GM04504 (cell line): ENCODE measurements around the gene FMO4.

ENCODE experiments used
- DNase-seq: peaks from one replicate; pipeline ENCODE4 v3.0.0-alpha.2; 2012; ENCODE audit warnings: low read depth

FMO4 gene, protein sequence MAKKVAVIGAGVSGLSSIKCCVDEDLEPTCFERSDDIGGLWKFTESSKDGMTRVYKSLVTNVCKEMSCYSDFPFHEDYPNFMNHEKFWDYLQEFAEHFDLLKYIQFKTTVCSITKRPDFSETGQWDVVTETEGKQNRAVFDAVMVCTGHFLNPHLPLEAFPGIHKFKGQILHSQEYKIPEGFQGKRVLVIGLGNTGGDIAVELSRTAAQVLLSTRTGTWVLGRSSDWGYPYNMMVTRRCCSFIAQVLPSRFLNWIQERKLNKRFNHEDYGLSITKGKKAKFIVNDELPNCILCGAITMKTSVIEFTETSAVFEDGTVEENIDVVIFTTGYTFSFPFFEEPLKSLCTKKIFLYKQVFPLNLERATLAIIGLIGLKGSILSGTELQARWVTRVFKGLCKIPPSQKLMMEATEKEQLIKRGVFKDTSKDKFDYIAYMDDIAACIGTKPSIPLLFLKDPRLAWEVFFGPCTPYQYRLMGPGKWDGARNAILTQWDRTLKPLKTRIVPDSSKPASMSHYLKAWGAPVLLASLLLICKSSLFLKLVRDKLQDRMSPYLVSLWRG

DNA sequence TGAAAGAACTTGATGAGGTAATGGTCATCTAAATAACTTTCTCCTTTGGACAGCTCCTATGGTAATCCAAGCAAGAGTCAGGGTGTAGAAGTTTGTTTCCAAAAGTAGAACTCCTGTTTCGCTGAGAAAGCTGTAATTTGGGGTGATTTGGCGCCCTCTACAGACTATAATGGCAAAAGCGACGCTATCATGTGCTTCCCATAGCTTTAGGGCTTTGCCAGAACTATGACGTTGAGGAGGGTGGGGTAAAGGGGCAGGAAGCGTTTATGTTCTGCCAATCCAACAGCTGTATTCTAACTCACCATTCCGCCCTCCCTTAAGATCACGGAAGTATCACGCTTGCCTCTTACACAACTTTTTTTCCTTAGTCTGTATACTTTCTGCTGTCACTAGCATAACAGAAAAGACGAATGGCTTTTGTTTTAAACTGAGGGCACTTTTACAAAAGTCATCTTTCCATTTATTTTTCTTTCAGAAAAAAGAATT is at the start of gene FMO4:
FMO4 (plus strand) TSS at position 349 of the 486 bp plus-strand sequence. CDS start 5,643 bp downstream, outside the sequence.
- DNase-seq = peak; percentile 97

DNA sequence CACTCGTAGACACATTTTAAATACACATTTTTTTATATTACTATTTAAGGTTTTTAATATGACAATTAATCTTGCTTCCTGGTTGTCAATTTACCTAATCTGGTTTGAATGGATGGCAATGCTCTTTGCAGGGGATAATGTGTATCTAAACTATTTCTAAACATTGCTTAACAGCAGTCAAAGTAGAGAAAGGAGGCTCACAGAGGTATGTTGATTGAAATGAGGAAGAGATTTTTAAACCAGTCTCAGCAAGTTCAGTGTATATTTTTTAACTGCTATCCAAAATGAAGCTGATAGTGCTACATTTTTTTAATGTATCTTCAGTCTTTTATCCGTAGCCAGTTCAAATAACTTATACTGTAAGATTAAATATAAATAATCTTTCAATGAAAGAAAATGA is 48.3 kb upstream of the FMO4 start:
- no peak for DNase-seq

DNA sequence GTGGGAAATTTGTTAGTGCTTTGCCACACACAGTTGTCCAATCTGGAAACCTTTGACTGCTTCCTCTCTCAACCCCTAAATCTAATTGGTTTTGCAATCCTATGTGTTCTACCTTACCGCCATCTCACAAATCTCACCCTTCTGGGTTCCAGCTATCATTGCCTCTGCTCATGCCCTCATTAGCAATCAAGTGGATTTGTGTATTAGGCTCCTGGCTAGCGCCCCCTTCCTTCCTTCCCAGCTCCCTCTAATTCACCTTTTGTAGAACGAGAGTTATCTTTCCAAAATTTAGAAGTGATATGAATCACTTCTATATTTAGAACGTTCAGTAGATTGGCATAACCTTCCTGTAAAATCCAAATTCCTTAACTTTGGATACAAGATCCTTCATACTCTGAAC is 47.1 kb upstream of the FMO4 start:
- no peak for DNase-seq

DNA sequence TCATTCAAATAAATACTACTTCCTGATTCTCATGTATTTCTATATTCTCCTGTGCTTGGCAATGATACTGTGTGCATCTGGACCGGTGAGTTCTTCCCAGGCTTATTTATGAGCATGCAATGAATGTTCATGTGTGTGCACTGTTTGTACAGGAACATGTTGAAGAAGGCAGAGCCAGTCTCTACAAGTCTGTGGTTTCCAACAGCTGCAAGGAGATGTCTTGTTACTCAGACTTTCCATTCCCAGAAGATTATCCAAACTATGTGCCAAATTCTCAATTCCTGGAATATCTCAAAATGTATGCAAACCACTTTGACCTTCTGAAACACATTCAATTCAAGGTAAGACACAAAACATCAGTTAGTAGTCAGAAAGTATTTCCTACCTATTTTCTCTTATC is 46.6 kb upstream of the FMO4 start:
- DNase-seq = no peak

DNA sequence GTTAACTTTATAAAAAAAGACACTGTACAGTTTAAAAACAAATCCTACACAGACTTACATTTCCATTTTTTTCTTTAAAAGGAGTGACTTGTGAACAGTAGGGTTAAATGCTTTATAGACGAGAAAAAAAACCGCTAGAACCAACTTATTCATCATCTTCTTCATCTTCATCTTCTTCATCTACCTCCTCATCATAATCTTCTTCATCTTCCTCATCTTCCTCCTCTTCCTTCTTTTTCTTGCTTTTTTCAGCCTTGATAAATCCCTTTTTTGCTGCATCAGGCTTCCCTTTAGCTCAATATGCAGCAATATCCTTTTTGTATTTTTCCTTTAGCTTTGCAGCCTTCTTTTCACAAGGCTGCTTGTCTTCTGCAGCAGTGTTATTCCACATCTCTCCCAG is 43.2 kb upstream of the FMO4 start:
- DNase-seq = no peak

DNA sequence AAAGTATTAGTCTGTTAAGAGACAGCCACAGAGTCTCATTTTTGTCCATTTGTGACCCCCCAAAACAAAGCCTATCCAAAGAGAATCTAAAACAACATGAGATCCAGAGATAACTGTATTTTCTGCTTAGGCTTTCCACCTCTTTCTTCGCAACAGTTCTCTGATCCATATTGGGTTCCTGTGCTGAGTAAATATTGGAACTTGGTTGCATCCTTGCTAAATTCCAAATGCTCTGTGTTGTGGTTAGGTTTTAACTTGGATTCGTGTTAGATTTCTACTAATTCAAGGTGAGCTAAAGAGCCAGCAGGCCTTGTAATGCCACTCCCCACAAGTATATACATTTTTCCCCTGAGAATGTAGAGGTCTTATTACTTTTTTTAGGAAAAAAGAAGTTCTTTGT is 36.4 kb upstream of the FMO4 start:
- no peak for DNase-seq

DNA sequence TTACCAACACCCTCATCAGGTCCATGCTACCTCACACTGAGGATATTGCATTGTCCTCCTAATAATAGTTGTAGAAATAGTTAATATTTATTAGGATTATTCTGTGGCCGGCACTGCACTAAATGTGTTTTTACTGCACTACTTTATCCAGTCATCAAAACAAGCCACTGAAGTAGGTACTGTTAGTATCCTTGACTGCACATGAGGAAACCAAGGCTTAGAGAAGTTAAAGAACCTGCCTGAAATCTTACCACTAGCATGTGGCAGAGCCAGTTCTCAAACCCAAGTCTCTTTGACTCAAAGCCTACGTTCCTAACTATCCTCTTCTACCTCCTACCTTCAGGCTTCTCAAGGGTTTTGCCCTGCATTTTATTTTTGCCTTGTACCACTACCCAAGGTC is 34.7 kb upstream of the FMO4 start:
- DNase-seq = no peak

DNA sequence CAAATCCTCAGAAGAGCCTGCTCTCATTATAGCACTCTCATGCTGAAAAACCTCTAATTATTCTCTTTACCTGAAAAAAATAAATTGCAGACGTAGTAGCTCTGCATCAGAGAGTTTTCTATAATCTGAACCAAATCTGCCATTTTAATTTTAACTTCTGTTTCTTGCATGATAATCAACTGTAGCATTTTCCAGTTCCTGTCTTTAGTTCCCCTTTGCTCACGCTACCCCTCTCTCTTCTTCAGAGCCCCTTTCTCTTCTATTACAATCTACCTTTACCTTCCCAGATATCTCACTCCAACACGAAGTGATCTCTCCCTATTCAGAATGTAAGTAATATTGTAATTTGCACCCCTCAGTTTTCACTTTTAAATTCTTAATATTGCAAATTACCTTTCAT is 34.3 kb upstream of the FMO4 start:
- no peak for DNase-seq

DNA sequence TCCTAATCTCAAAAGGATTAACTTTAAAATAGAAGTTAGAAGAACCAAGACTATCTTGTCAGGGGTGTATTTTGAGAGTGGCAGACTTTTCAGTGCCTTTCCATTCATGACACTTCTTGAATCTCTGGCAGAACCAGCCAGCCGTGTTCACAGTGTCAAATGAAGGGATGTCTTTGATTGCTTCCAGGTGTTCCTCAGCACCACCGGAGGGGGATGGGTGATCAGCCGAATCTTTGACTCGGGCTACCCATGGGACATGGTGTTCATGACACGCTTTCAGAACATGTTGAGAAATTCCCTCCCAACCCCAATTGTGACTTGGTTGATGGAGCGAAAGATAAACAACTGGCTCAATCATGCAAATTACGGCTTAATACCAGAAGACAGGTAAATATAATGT is 33.4 kb upstream of the FMO4 start:
- DNase-seq = no peak

DNA sequence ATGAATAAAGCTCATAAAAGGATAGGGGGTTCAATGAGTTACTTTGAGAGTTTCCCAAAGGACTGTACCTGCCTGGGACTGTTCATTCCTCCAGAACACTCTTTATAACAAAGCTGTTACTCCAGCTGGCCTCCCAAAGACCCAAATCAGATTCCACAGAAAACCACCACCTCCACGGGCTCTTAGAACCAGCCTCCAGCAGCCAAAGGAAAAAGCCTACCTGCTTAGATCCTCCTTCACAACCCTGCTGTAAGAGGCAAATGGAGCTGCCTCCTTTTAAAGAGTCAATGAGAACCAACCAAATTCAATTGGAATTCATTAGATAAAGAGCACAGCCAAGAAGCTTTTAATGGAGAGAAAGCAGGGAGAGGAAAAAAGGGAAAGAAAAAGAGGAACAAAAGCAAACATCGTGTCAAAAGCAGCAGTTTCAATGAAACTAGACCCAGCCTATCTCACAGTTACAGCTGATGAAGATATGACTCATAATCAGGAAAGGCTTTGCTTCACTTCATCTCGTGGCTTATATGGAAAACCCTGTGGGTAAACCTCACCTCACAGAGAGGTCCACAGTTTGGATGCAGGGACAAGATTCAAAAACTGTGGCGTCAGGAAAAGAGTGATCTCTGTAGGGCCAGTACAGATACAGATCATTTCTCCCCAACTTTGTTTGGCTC is 27.8 kb upstream of the FMO4 start:
- no peak for DNase-seq

DNA sequence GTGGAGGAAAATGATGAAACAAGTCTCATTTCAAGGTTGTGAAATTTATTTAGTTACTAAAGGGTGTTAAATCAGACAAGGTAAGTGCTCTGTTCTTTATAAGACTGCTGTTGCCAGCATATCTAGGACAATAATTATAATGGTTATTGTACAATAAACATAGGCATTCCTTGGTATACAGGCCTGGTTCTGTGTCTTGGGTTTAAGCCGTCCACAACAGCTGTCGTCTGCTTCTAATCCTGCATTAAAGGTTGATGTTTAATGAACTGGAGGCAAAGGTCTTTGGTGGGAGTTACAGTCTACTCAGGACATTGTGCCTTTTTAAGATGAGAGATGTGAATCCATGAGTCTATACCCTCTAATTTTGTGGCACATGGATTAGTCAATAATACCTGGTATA is 23.4 kb upstream of the FMO4 start:
- no peak for DNase-seq

DNA sequence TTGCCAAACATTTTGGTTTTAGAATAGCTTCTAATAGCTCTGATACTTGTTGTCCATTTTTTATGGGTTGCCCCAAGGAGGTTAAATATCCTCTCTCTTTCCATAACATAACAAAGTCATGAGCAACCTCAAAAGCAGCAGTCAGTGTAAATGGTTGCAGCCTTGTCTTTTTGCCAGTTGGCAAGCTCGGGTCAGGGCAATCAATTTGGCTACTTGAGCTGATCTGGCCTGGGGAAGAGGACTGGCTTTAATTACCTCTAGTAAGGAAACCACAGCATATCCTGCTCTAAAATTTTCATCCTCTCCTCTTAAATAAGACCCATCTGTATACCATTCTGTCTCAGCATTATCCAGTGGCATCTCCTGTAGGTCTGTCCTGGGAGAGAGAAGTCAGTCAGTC is 21.2 kb upstream of the FMO4 start:
- peak; percentile 89 for DNase-seq

DNA sequence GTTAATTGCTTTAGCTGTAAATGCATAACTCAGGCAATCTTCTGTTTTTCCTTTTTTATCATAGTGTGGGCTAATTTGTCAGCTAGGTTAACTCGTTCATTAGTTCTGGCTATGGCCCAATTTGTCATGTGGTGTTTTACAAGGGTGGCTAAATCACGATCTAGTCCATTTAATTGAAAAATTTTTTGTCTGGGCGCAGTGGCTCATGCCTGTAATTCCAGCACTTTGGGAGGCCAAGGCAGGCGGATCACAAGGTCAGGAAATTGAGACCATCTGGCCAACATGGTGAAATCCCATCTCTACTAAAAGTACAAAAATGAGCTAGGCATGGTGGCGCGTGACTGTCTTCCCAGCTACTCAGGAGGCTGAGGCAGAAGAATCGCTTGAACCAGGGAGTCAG is 18.6 kb upstream of the FMO4 start:
- DNase-seq = peak; percentile 66

DNA sequence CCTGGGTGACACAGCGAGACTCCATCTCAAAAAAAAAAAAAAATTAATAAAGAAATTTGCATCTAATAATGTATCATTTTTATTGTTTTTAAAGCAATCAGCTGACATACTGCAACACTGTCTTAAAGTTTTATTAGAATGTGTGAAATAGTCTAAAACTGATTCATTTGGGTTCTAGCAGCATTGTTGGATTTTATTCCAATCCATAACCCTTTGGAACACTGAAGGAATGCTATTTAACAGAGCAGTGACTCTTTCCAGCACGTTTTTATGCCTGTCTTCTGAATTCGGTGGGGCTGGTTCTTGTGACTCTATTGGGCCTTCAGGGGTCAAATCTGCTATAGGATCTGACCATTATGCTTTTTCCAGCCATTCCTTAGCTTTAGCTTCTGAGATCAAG is 18.2 kb upstream of the FMO4 start:
- peak; percentile 21 for DNase-seq

DNA sequence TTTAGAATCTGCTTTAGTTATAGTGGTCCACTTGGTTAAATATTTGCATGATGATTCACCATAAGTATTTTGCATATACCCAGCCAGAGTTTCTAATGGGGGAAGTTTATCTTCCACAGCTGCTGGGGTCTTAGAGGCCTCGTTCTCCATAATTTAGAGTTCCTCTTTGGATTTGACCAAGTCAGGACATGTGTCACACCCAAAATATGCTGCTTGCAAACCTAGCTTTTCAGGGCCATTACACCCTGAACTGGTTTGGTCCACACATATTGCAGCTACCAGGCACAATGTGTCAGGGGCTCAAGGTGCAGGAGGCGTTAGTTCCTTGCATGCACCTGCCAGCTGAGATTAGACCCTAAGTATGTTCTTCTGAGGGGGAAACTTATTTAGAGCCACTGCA is 17.1 kb upstream of the FMO4 start:
- no peak for DNase-seq

DNA sequence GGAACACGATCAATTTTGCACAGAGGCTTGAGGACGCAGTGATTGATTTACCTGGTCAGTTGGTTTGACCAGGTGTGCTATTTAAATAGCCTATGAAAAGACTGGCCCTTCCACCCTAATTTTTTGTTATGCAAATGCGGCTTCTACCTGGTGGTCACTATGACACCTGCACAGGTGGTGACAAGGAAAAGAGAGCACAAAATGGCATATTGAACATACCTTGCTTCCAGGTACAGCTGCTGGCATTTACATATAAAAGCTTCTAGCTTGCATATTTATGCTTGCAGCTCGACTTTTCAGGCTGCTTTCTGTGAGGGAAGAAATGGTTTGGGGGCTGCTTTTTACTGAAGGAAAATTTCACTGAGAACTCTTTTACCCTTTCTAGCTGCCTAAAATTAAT is 15.3 kb upstream of the FMO4 start:
- no peak for DNase-seq

DNA sequence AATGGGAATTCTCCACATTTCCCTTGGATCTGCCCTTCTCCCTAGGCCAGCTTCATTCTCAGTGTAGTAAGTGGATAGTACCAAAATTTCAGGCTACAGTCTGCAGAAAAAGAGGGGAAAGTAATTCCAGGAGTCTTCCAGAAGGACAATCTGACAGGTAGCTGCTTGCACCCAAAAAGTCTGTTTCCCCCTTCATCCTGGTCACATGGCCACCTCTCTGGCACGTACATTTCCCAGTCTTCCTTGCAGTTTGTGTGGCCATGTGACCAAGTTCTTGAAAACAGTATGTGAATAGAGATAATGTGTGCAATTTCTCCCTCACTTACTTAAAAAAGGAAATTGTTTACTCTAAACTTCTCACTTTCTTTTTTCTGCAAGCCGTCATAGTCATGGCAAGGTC is 14.6 kb upstream of the FMO4 start:
- DNase-seq = no peak

DNA sequence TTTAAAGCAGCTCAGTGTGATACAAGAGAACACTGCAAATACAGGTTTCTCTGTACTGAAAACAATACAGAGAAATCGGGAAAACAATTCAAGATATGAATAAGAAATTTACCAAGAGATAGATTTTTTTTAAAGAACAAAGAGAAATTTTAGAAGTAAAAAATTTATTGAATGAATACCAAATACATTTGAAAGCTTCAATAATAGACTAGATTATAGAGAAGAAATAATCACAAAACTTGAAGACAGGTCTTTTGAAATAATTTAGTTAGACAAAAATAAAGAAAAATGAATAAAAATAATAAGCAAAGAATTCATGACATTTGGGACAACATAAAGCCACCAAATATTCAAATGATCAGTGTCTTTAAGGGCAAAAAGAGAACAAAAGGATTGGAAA is 13.6 kb upstream of the FMO4 start:
- DNase-seq = no peak

DNA sequence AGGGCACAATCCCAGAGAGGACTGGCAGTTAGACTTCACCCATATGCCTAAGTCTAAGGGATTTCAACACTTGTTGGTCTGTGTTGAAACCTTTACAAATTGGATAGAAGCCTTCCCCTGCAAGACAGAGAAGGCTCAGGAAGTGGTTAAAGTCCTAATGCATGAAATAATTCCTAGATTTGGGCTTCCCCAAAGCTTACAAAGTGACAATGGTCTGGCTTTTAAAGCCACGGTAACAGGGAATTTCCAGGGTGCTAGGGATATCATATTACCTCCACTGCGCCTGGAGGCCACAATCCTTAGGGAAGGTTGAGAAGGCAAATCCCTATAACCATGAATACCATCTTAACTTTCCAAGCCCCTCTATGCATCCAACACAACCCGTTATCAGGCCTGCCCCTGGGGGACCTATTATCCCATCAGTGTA is 3.3 kb upstream of the FMO4 start:
- no peak for DNase-seq

DNA sequence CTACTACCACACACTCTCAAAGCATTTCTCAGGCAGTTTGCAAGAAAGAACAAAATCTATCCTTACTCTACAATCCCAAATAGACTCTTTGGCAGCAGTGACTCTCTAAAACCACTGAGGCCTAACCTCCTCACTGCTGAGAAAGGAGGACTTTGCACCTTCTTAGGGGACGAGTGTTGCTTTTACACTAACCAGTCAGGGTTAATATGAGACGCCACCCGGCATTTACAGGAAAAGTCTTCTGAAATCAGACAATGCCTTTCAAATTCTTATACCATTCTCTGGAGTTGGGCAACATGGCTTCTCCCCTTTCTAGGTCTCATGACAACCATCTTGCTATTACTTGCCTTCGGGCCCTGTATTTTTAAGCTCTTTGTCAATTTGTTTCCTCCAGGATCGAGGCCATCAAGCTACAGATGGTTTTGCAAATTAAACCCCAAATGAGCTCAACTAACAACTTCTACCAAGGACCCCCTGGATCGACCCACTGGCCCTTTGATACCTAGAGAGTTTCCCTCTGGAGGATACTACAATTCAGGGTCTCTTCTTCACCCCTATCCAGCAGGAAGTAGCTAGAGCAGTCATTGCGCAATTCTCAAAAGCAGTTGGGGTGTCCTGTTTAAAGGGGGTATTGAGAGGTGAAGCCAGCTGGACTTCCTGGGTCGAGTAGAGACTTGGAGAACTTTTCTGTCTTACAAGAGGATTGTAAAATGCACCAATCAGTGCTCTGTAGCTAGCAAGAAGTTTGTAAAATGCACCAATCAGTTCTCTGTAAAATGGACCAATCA is 2.0 kb upstream of the FMO4 start:
- DNase-seq = no peak

DNA sequence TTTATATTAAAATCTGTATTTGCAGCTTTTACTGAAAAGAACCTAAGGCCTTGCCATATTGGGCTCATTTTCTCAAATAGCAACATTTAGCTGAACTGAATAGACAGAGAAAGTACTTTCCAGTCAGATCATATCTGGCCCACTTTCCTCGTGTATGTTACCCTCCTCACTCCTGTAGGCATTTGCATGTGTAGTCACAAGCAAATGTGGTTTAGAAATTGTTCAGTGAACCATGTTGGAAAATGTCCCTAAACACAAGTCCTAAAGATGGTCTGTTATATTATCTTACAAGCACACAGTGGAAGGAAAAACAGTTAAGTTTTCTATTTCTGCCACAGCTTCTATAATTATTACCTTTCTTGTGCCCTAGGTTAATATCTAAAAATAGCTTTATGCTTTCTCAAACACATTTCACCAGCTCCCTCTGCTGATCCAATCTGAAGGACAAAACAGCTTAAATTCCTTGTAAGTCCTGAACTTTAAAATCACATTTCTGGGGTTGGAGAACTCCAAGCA is 606 bp upstream of the FMO4 start:
- DNase-seq = no peak

DNA sequence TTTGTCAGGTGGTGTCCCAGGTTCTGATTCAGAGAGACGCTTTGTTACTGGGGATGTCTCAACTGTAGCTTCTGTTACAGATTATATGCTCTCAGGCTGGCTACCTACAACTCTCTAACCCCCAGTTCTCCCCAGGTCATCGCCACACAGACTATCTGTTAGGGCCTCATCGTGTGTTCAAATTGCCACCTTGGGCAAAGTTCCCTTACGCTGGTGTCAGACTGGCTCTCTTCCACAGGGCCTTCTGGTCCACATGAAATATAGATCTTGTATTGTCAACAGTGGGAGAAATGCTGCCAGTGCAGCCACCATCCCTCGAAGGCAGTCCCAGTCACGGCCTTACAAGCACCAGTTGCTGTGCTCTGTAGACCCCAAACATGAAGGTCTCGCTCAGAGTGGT is 15.3 kb downstream of the FMO4 start:
- no peak for DNase-seq
